Dendritic cell treated with granulocyte-macrophage colony-stimulating factor and Interleukin-4, amounts not matched to agents 40 ng/mL and 50 ng/mL, for 4 days (primary cell): ENCODE measurements around the gene POLR3H.

Experiments
- H3K27ac Mint-ChIP-seq: one replicate; pipeline ENCODE4 v1.8.0; 2022; ENCODE audit warnings: mild to moderate bottlenecking, mixed read lengths
- H3K27me3 Mint-ChIP-seq: one replicate; pipeline ENCODE4 v1.8.0; 2022; ENCODE audit warnings: mild to moderate bottlenecking, mixed read lengths
- H3K36me3 Mint-ChIP-seq: one replicate; pipeline ENCODE4 v1.8.0; 2022; ENCODE audit warnings: low read depth, mixed read lengths
- H3K4me1 Mint-ChIP-seq: one replicate; pipeline ENCODE4 v1.8.0; 2022; ENCODE audit warnings: low read depth, mixed read lengths
- H3K4me3 Mint-ChIP-seq: one replicate; pipeline ENCODE4 v1.8.0; 2022; ENCODE audit warnings: mild to moderate bottlenecking, moderate library complexity, mixed read lengths
- H3K9me3 Mint-ChIP-seq: one replicate; pipeline ENCODE4 v1.8.0; 2022; ENCODE audit warnings: mixed read lengths
- intact Hi-C: fragments of 100-400 bp; cut with micrococcal nuclease; formaldehyde crosslinking; loops from one replicate; pipeline ENCODE4 v1.15.0; 2022

Gene POLR3H

DNA sequence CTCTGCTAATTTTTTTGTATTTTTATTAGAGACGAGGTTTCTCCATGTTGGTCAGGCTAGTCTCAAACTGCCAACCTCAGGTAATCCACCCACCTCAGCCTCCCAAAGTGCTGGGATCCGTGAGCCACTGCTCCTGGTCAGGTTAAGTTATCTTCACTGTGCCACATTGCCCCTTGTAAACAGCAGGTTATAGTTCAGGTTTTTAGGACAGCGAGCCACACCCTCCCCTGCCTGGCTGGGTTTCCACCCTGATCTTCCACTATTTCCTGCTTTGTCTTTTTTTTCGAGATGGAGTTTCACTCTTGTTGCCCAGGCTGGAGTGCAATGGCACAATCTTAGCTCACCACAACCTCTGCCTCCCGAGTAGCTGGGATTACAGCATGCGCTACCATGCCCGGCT, 59.2 kb downstream of the POLR3H start:
- H3K36me3 Mint-ChIP-seq: peaks cover 49% of the 10 kb centered on the region
- H3K4me3 Mint-ChIP-seq: no peak overlapping the region
- H3K27me3 Mint-ChIP-seq: no peaks in the 10 kb centered on the region
- peaks cover 28% of the 10 kb centered on the region for H3K4me1 Mint-ChIP-seq
- no peak overlapping the region for H3K27ac Mint-ChIP-seq
- intact Hi-C loops: no loop called here
- no peaks in the 10 kb centered on the region for H3K9me3 Mint-ChIP-seq

DNA sequence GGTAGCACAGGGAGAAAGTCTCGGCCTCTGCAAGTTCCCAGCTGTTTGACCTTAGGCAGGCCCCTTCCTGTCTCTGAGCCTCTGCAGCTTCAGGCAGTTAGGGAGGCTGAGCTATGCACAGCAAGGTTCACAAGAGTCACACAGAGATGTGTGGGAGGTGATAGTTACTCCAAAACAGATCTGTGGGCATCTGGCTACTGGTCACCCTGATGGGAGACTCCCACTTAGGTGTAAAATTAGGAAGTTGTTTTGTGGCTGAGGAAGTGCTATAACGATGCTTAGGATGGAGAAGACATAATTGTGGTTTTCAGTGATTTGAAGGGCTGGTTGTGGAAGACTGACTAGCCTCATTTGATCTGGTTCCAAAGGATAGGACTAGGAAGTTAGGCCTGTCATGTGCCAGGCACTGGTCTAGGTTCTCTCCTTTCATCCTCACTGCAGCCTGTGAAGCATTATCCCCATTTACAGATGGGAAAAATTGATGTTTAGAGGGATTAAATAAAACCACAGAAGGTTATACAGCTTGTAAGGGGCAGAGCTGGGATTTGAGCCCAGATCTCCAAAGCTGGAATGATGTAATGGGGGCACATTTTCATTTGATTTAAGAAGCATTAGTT, 61.8 kb downstream of the POLR3H start:
- intact Hi-C loops: no loop called here
- Mint-ChIP-seq H3K4me1 (peaks cover 54% of the 10 kb centered on the region), H3K4me3 (no peak overlapping the region), H3K27me3 (no peaks in the 10 kb centered on the region), H3K36me3 (peaks cover 52% of the 10 kb centered on the region), H3K27ac (peak overlapping the region; percentile 9), H3K9me3 (no peaks in the 10 kb centered on the region)

- H3K27me3 Mint-ChIP-seq: no peaks in the 10 kb centered on the region
- no peak overlapping the region for H3K4me3 Mint-ChIP-seq
- intact Hi-C loops: no loop called here
- peak overlapping the region; percentile 9 for H3K27ac Mint-ChIP-seq
- H3K9me3 Mint-ChIP-seq: no peaks in the 10 kb centered on the region
- peaks cover 56% of the 10 kb centered on the region for H3K4me1 Mint-ChIP-seq
- peaks cover 52% of the 10 kb centered on the region for H3K36me3 Mint-ChIP-seq
Measured at GRCh38 chr22:41481925-41482318, 62.3 kb downstream of the POLR3H start.

DNA sequence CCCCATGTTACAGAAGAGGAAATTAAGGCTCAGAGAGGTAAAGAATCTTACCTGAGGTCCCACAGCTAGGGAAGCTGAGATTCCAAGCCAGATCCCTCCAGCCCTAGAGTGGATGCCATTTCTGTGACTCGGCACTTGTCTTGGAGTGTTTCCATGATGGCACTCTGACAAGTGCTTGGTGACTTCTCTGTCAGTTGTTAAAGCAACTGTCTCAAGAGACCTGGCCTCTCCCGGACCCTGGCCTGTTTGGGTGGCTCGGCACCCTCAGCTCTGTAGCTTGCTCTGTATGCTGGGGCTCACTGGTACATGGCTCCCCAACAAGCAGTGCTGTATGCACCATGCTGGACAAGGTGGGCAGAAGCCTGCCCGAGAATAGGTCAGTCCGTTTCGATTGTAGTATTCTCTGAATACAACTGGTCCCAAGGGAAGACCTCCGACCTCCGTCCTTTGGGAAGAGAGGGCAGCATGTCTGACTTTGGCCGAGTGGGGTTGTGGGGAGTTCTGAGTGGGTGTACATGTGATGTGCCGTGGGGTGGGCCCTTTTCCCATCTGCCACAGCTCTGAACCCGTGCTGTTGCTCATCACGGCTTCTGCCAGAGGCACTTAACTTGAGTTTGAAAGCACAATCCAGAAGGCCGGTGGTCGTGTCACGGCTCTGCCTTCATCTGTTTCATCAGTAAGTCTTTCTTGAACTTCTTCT, 63.0 kb downstream of the POLR3H start:
- intact Hi-C loops: no loop called here
- no peaks in the 10 kb centered on the region for H3K27me3 Mint-ChIP-seq
- H3K27ac Mint-ChIP-seq: peak overlapping the region; percentile 9
- H3K4me3 Mint-ChIP-seq: no peak overlapping the region
- H3K36me3 Mint-ChIP-seq: peaks cover 52% of the 10 kb centered on the region
- peaks cover 56% of the 10 kb centered on the region for H3K4me1 Mint-ChIP-seq
- H3K9me3 Mint-ChIP-seq: no peaks in the 10 kb centered on the region

DNA sequence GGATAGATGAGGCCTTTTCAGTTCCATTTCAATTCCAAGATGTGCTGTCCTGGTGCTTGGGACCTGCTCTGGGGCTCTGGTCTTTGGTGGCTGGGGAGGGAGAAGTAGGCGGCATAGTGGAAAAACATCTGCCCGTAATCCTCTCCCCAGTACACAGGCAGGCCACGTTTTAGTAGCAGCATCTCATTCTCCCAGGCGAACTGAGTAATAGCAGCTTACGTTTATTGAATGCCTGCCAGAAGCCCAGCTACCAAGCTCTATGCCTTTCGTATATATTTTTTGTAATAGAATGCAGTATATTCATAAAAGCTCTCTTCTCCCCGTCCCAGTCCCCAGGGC, 63.9 kb downstream of the POLR3H start:
- Mint-ChIP-seq H3K9me3 (no peaks in the 10 kb centered on the region), H3K27me3 (no peaks in the 10 kb centered on the region), H3K4me1 (peaks cover 56% of the 10 kb centered on the region), H3K4me3 (no peak overlapping the region), H3K27ac (no peak overlapping the region), H3K36me3 (peaks cover 55% of the 10 kb centered on the region)
- intact Hi-C loops: no loop called here

DNA sequence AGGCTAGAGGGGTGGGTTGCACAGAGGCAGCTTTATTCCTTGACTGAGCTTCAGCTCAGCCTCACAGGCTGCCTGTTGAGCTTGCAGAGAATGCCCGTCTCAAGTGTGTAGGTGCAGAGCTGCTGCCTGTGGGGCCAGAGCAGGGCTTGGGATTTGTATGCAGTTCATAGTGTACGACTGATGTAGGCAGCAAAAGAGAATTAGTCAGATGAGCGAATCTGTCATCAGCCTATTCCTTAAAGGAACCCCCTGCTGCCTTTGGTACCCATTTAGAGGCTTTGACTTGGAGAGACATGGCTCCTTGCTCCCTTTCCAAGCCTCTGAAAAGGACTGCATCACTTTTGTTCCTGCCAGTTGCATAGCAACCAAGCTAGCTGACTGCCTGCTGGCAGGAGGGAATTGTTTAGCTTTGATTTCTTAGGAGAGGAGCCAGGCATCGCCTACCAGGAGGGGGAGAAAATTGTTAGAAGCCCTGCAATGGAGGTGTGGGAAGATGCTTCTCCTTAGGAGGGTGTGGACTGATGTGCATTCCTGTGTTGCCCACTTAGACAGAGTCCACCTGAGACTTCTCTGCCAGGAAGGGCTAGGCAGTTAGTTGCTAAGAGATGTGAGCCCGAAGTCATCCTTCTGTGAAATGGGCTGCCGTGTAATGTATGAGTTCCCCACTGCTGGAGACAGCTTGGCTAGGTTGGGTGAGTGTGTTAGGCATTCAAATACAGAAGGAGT, 64.4 kb downstream of the POLR3H start:
- H3K27me3 Mint-ChIP-seq: no peaks in the 10 kb centered on the region
- peaks cover 51% of the 10 kb centered on the region for H3K4me1 Mint-ChIP-seq
- H3K9me3 Mint-ChIP-seq: no peaks in the 10 kb centered on the region
- intact Hi-C loops: no loop called here
- H3K36me3 Mint-ChIP-seq: peaks cover 60% of the 10 kb centered on the region
- no peak overlapping the region for H3K27ac Mint-ChIP-seq
- no peak overlapping the region for H3K4me3 Mint-ChIP-seq

DNA sequence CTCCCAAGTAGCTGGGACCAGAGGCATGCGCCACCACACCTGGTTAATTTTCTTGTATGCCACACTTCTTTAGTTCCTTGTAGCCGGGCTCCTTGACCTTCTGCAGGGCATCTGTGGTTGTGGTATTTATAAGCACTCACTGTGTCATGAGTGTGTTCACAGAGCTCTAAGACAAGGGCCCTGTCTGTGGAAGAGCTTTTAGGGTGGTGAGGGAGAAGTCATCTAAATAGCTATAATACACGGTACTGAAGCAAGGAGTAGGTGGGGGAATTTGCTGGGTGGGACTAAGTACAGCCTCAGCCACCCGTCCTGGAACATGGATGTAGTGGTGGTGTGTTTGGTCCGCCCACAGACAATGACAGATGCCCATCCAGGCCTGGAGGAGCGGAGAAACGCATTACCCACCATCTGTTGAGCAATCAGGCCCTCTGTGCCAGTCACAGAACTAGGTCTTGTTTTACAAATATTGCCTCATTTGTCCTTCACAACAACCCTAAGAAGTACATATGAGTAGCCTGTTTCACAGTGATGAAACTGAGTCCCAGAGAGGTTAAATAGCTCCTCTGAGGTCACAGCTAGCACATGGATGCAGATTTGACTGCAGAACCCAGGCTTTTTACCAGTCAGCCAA, 65.3 kb downstream of the POLR3H start:
- intact Hi-C loops: no loop called here
- no peak overlapping the region for H3K27ac Mint-ChIP-seq
- H3K4me3 Mint-ChIP-seq: no peak overlapping the region
- H3K4me1 Mint-ChIP-seq: peaks cover 53% of the 10 kb centered on the region
- peaks cover 66% of the 10 kb centered on the region for H3K36me3 Mint-ChIP-seq
- H3K9me3 Mint-ChIP-seq: no peaks in the 10 kb centered on the region
- no peaks in the 10 kb centered on the region for H3K27me3 Mint-ChIP-seq

GRCh38 chr22:41478473-41478872, 65.8 kb downstream of the POLR3H start:
- Mint-ChIP-seq H3K36me3 (peaks cover 66% of the 10 kb centered on the region), H3K4me3 (no peak overlapping the region), H3K27me3 (no peaks in the 10 kb centered on the region), H3K27ac (no peak overlapping the region), H3K9me3 (no peaks in the 10 kb centered on the region), H3K4me1 (peaks cover 59% of the 10 kb centered on the region)
- intact Hi-C loops: no loop called here
